Activated T-helper 9 cell treated with anti-CD3 and anti-CD28 coated beads, Interleukin-2, amount 50 U/mL, for 16 hours (primary cell): ENCODE measurements around the gene C11orf42.

Experiments
- DNase-seq: peaks from one replicate; pipeline ENCODE4 v3.0.0-alpha.2; 2020; ENCODE audit warnings: low read depth

Gene C11orf42

GRCh38 chr11:6258141-6258540, 52.8 kb downstream of the C11orf42 start:
- no peak for DNase-seq

DNA sequence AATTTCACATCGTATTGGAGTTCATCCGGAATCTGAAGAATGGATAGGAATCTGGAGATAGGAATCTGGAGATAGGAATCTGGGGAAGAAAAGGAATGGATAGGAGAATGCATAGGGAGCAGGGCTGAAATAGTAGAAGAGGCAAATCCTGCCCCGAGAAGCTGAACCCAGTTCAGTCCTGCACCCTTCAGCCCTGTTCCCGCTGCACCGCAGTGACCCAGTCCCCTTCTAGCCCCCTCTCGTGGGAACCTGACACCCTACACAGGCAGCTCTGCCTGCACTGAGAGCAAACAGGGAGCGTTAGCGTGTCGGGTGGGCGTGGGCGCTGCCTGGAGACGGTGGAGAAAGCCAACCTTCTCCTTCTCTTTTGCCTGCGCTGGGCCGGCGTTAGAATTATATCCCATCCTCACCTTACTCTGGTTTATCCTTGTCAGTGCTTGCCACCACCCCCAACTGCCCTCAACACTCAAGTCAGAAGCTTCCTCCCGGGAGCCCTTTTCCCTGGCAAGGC, 53.3 kb downstream of the C11orf42 start:
- DNase-seq, result no peak

DNA sequence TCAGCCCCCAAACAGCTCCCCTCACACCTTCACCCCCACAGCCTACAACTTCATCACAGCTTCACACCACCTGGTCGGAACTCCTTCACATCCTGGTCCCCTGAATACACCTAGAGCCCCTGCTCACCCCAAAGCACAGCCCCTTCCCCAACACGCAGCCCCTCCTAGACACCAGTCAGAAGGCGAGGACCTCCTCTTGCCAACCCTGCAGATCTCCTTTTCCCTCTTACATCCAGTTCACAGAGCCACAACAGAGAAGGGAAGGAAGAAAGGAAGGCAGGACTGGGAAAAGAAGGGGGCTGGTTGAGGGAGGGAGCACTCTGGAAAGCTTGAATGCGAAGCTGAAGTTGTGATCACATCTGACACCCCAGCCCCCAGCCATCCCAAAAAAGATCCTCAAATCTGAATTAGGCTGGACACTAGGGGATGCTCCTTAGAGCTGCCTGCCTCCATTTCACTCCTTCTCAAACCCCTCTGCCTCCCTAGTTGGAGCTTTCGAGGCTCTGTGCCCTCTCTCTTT, 54.9 kb downstream of the C11orf42 start:
- DNase-seq, result no peak
